Measurements from ENCODE around the gene RNF11. TPM values are rescaled to one million over a fixed set of nuclear protein-coding genes. Genes with fewer than 3 reads are reported as not detected.

Gene RNF11
- total RNA-seq, 1 donor from 2014 or later = 81.4 TPM

- no peak for TF ChIP-seq CTCF (conservative IDR thresholded peaks at IDR 0.05; ENCODE audit: low read depth, low read length)
- H3K4me3 ChIP-seq (ENCODE audit: low read depth, low read length) = peak overlapping the region; percentile 50
- DNase-seq (ENCODE audit: low read depth) = no peak
These were observed 61.6 kb downstream of the RNF11 start for GRCh38 chr1:51297401-51298321.

GRCh38 chr1:51298322-51298705 lies 62.2 kb downstream of the RNF11 start:
- TF ChIP-seq CTCF (conservative IDR thresholded peaks at IDR 0.05; ENCODE audit: low read depth, low read length) = no peak
- no peak overlapping the region for H3K4me3 ChIP-seq (ENCODE audit: low read depth, low read length)
- DNase-seq (ENCODE audit: low read depth) = no peak

GRCh38 chr1:51299185-51299885 lies 63.3 kb downstream of the RNF11 start:
- no peak overlapping the region for H3K4me3 ChIP-seq (ENCODE audit: low read depth, low read length)
- DNase-seq (ENCODE audit: low read depth) = no peak
- TF ChIP-seq CTCF (conservative IDR thresholded peaks at IDR 0.05; ENCODE audit: low read depth, low read length) = no peak

- DNase-seq (ENCODE audit: low read depth) = no peak
- TF ChIP-seq CTCF (conservative IDR thresholded peaks at IDR 0.05; ENCODE audit: low read depth, low read length) = no peak
- H3K4me3 ChIP-seq (ENCODE audit: low read depth, low read length) = no peak overlapping the region
These were observed 64.1 kb downstream of the RNF11 start for GRCh38 chr1:51299981-51300670.

- H3K4me3 ChIP-seq (ENCODE audit: low read depth, low read length) = no peak overlapping the region
- no peak for TF ChIP-seq CTCF (conservative IDR thresholded peaks at IDR 0.05; ENCODE audit: low read depth, low read length)
- no peak for DNase-seq (ENCODE audit: low read depth)
These were observed 65.2 kb downstream of the RNF11 start for GRCh38 chr1:51301152-51301843.

- DNase-seq (ENCODE audit: low read depth) = no peak
- no peak overlapping the region for H3K4me3 ChIP-seq (ENCODE audit: low read depth, low read length)
- TF ChIP-seq CTCF (conservative IDR thresholded peaks at IDR 0.05; ENCODE audit: low read depth, low read length) = no peak
These were observed 65.7 kb downstream of the RNF11 start for GRCh38 chr1:51301844-51302162.
